Spleen (tissue), 11 donors: Measurements from ENCODE around the gene PIP5K1B. TPM values are rescaled to one million over a fixed set of nuclear protein-coding genes. Genes with fewer than 3 reads are reported as not detected.

Experiments
- DNase-seq: peaks from one replicate; pipeline ENCODE4 v3.0.0-alpha.2; 2020
- H3K27ac ChIP-seq, 8 donors: fragments of 200-600 bp; sonication (generic) in 7 of 8; 1 replicate in 4 of 8; 2 replicates in 4 of 8; pipeline versions ENCODE4 v1.5.0 to v1.8.0; 2016 to 2021; ENCODE audit warnings: inconsistent platforms in 4 of 8, mild to moderate bottlenecking in 4 of 8, moderate library complexity in 1 of 8
- H3K27me3 ChIP-seq, 7 donors: fragments of 200-600 bp; sonication (generic) in 6 of 7; replicated peaks in 1 of 7; 1 replicate in 4 of 7; 2 replicates in 3 of 7; pipeline versions ENCODE4 v1.5.0 to v1.8.0; 2016 to 2021; ENCODE audit warnings: inconsistent platforms in 3 of 7, mild to moderate bottlenecking in 1 of 7
- H3K36me3 ChIP-seq, 6 donors: fragments of 200-600 bp; sonication (generic) in 5 of 6; 1 replicate in 4 of 6; 2 replicates in 2 of 6; pipeline versions ENCODE4 v1.5.0 to v1.8.0; 2016 to 2021; ENCODE audit warnings: inconsistent platforms in 2 of 6
- H3K4me1 ChIP-seq, 6 donors: fragments of 200-600 bp; sonication (generic) in 5 of 6; 1 replicate in 3 of 6; 2 replicates in 3 of 6; pipeline versions ENCODE4 v1.5.0 to v1.8.0; 2016 to 2021; ENCODE audit warnings: inconsistent platforms in 3 of 6
- H3K4me3 ChIP-seq, 8 donors: fragments of 200-600 bp; sonication (generic) in 7 of 8; 1 replicate in 4 of 8; 2 replicates in 4 of 8; pipeline versions ENCODE4 v1.5.0 to v1.8.0; 2016 to 2021; ENCODE audit warnings: inconsistent platforms in 4 of 8, mild to moderate bottlenecking in 4 of 8, moderate library complexity in 2 of 8
- H3K9me3 ChIP-seq, 8 donors: fragments of 200-600 bp; sonication (generic) in 7 of 8; 1 replicate in 4 of 8; 2 replicates in 4 of 8; pipeline versions ENCODE4 v1.5.0 to v1.8.0; 2016 to 2021; ENCODE audit warnings: inconsistent platforms in 4 of 8
- POLR2A ChIP-seq, 3 donors: fragments of 450-650 bp; IDR thresholded peaks; one replicate each; pipeline ENCODE4 v1.5.1; 2017; ENCODE audit warnings: antibody characterized with exemption in 3 of 3, mild to moderate bottlenecking in 1 of 3
- POLR2AphosphoS5 ChIP-seq, 3 donors: sonication (generic); formaldehyde crosslinking; IDR thresholded peaks; one replicate each; pipeline ENCODE4 v1.5.1; 2017; ENCODE audit warnings: antibody characterized with exemption in 3 of 3
- WGBS, 5 donors: extraction: QIAGEN DNeasy Blood & Tissue Kit in 3 of 5; methylation state at CpG; one replicate each; pipeline versions ENCODE4 v1.1.5 to v1.1.7; 2013 to 2018; 5-methylcytosine and 5-hydroxymethylcytosine counted together
- intact Hi-C: fragments of 100-400 bp; cut with DNase I; formaldehyde crosslinking; loops from one replicate; pipeline ENCODE4 v1.15.0; 2023; ENCODE audit warnings: low total_unique reads
- polyA plus RNA-seq, 3 donors: library from polyadenylated mRNA; stranded (reverse); fragments of 200-250 nt; gene quantifications; one replicate each; pipeline ENCODE4 v1.2.1, GENCODE V29; 2013
- total RNA-seq, 7 donors: library from RNA; depleted of rRNA in 3 of 7; stranded (reverse); fragments of >200 nt in 3 of 7; fragmentation: NEBNext Ultra II Directional in 4 of 7; extraction: Animal tissue kit (Norgen Biotek cat#: 25700) in 4 of 7; gene quantifications; one replicate each; pipeline versions ENCODE4 v1.1.0 to v1.2.1, GENCODE V29; 2016 to 2021
- TF ChIP-seq, protein P1 (sequence below), 11 experiments: fragments of 200-600 bp in 7 of 11; fragments of 450-650 bp in 4 of 11; sonication (generic) in 4 of 11; IDR thresholded peaks in 8 of 11; conservative IDR thresholded peaks in 3 of 11; 1 replicate in 7 of 11; 2 replicates in 4 of 11; pipeline versions ENCODE4 v1.4.0 to v1.8.0; 2016 to 2021; ENCODE audit warnings: antibody characterized with exemption in 11 of 11, inconsistent platforms in 4 of 11, mild to moderate bottlenecking in 1 of 11
- donor health status: healthy with polysubstance abuse.
- donor health status: DM: no; HTN: no; CAD: no; lungs with moderate emphysema.
- donor health status: DM: no; HTN: no; CAD: no.
- donor health status: Bipolar disorder and iron deficiency.
- donor health status: healthy.
- donor health status: DM: no; HTN: no; CAD: no.
- donor health status: DM: yes; HTN: yes; CAD: no.

PIP5K1B gene
- total and polyA plus RNA-seq, 10 donors = 1.5 to 10.3 (median 6.8) TPM

DNA sequence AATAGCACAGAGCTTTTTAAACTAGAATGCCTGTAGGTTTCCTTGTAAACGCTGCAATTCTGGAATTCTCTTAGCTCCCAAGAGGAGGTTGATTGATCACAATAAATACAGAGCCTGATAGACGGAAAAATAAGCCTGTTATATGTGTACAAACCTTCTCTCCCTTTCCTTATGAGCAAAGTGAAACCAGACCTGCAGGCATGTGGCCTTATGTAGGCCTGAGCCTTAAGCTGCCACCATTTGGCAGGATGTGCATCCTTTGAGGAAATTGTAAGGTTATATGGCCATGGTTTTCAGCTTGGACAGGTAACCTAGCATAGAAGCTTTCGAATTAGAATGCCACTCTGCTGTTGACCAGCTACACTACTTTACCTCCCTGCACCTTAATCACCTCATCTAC lies 259.7 kb downstream of the PIP5K1B start:
- Histone ChIP-seq H3K4me3 (no peak overlapping the region), H3K27ac (no peak overlapping the region), H3K27me3 (no peaks in the 10 kb centered on the region), H3K36me3 (no peaks in the 10 kb centered on the region), H3K9me3 (no peaks in the 10 kb centered on the region), H3K4me1 (peaks cover 0 to 3% (median 0%) of the 10 kb centered on the region in 6 donors)
- DNase-seq = no peak
- WGBS, 5 donors = 78 to 93% (median 87%) methylated on average over 3 of the region's 3 CpGs
- intact Hi-C loops = no loop called here
- TF ChIP-seq POLR2AphosphoS5 (IDR thresholded peaks at IDR 0.05) = no peak
- TF ChIP-seq POLR2A (IDR thresholded peaks at IDR 0.05) = no peak
- TF ChIP-seq, protein P1, sequence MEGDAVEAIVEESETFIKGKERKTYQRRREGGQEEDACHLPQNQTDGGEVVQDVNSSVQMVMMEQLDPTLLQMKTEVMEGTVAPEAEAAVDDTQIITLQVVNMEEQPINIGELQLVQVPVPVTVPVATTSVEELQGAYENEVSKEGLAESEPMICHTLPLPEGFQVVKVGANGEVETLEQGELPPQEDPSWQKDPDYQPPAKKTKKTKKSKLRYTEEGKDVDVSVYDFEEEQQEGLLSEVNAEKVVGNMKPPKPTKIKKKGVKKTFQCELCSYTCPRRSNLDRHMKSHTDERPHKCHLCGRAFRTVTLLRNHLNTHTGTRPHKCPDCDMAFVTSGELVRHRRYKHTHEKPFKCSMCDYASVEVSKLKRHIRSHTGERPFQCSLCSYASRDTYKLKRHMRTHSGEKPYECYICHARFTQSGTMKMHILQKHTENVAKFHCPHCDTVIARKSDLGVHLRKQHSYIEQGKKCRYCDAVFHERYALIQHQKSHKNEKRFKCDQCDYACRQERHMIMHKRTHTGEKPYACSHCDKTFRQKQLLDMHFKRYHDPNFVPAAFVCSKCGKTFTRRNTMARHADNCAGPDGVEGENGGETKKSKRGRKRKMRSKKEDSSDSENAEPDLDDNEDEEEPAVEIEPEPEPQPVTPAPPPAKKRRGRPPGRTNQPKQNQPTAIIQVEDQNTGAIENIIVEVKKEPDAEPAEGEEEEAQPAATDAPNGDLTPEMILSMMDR (IDR thresholded peaks at IDR 0.05 in 8 of 11, conservative IDR thresholded peaks at IDR 0.05 in 3 of 11) = no peak

DNA sequence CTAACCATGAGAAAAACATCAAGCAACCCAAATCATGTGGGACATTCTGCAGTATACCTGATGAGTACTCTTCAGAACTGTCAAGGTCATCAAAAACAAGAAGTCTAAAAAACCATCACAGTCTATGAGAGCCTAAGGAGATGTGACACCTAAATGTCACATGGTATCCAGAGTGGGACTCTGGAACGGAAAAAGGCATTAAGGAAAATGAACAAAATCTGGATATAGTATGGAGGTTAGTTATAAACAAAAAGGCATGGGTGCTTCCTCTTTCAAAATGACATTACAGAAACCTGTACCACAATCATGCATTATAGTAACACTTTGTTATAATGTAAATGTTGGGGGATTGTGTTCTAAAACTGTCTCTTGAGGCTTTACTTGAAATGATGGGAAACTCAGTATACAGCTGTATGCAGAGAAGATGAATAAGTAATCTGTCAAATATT lies 261.5 kb downstream of the PIP5K1B start:
- TF ChIP-seq, protein P1 (IDR thresholded peaks at IDR 0.05 in 8 of 11, conservative IDR thresholded peaks at IDR 0.05 in 3 of 11) = no peak
- TF ChIP-seq POLR2A (IDR thresholded peaks at IDR 0.05) = no peak
- TF ChIP-seq POLR2AphosphoS5 (IDR thresholded peaks at IDR 0.05) = no peak
- intact Hi-C loops = no loop called here

DNA sequence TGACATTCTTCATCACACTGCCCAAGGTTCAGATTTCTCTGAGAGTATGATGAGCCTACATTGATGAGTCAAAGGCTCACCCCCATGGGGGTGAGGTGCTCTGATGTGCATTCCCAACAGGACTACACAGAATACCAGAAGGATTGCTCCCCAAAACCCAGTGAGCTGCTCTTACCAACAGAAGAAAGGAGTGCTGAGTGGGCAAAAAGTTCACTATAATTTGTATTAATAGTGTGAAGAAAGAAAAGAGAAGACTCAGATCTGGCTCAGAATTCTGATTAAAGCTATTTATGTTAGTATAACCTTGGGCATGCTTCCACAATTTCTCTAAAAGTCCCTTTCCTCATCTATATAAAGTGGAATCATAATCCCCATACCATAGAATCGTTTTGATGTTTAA lies 262.8 kb downstream of the PIP5K1B start:
- intact Hi-C loops = no loop called here
- Histone ChIP-seq H3K27me3 (no peaks in the 10 kb centered on the region), H3K9me3 (no peaks in the 10 kb centered on the region), H3K27ac (no peak overlapping the region), H3K4me3 (no peak overlapping the region), H3K36me3 (no peaks in the 10 kb centered on the region), H3K4me1 (peaks cover 0 to 3% (median 0%) of the 10 kb centered on the region in 6 donors)
- TF ChIP-seq POLR2AphosphoS5 (IDR thresholded peaks at IDR 0.05) = no peak
- no peak for TF ChIP-seq POLR2A (IDR thresholded peaks at IDR 0.05)
- TF ChIP-seq, protein P1 (IDR thresholded peaks at IDR 0.05 in 8 of 11, conservative IDR thresholded peaks at IDR 0.05 in 3 of 11) = no peak
- WGBS, 5 donors = 61 to 93% (median 80%) methylated on average over 1 of the region's 1 CpG
- DNase-seq = no peak

More for the DNA sequence above, 261.5 kb downstream of the PIP5K1B start:
- H3K27me3 ChIP-seq = no peaks in the 10 kb centered on the region
- no peaks in the 10 kb centered on the region for H3K9me3 ChIP-seq
- peaks cover 0 to 3% (median 0%) of the 10 kb centered on the region in 6 donors for H3K4me1 ChIP-seq
- no peak for DNase-seq
- H3K36me3 ChIP-seq = no peaks in the 10 kb centered on the region
- no peak overlapping the region for H3K27ac ChIP-seq
- 69 to 85% (median 76%) methylated on average over 1 of the region's 1 CpG for WGBS, 5 donors
- no peak overlapping the region for H3K4me3 ChIP-seq

DNA sequence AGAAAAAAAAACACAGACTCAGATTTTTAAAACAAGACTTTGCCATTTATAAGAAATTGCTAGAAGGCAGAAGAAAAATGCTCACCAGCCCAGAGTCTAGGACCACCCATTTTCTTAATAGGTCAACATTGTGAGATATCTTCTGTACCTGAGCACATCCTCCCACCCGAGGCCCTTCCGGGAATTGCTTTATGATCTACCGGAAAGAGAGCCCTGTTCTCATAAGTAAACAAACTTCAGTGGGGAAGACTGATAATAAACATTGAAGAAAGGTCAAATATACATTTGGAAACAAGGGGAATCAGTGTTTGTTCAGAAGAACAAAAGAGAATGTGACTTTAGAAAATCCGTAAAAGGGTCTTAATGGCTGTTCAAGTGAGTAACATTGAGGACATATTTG lies 264.5 kb downstream of the PIP5K1B start:
- Histone ChIP-seq H3K27me3 (no peaks in the 10 kb centered on the region), H3K4me3 (no peak overlapping the region), H3K9me3 (no peaks in the 10 kb centered on the region), H3K36me3 (no peaks in the 10 kb centered on the region), H3K4me1 (peaks cover 0 to 3% (median 1%) of the 10 kb centered on the region in 6 donors), H3K27ac (no peak overlapping the region)
- WGBS, 5 donors = 73 to 87% (median 80%) methylated on average over 4 of the region's 4 CpGs
- no peak for DNase-seq
- intact Hi-C loops = no loop called here
- TF ChIP-seq POLR2AphosphoS5 (IDR thresholded peaks at IDR 0.05) (no peak), POLR2A (IDR thresholded peaks at IDR 0.05) (no peak)
- TF ChIP-seq, protein P1 (IDR thresholded peaks at IDR 0.05 in 8 of 11, conservative IDR thresholded peaks at IDR 0.05 in 3 of 11) = no peak
